CD8-positive, alpha-beta memory T cell (primary cell): ENCODE data around the gene KCNC1. TPM values are rescaled to one million over a fixed set of nuclear protein-coding genes. Genes with fewer than 3 reads are reported as not detected.

Source experiments
- CTCF ChIA-PET: fragments of 350-600 bp; sonication (Branson Sonifier 250); formaldehyde crosslinking; loops from one replicate; lab custom pipeline; 2021; ENCODE audit warnings: antibody characterized with exemption; lab: Charles Lee
- POLR2A ChIA-PET: fragments of 350-600 bp; sonication (Branson Sonifier 250); formaldehyde crosslinking; loops from one replicate; lab custom pipeline; 2021; ENCODE audit warnings: antibody characterized with exemption; lab: Charles Lee
- DNase-seq, 5 donors: peaks; one replicate each; pipeline versions ENCODE4 v3.0.0 to v3.0.0-alpha.2; 2020 to 2022; ENCODE audit warnings: mixed read lengths in 1 of 5
- H3K27ac ChIP-seq: one replicate; pipeline ENCODE4 v1.7.0; 2013; ENCODE audit warnings: low read depth, mild to moderate bottlenecking, low read length, moderate library complexity
- H3K27me3 ChIP-seq: 2 replicates; pipeline ENCODE4 v1.7.0; 2013; ENCODE audit warnings: low read length, mild to moderate bottlenecking; ENCODE audit not compliant: insufficient read depth, poor library complexity, severe bottlenecking
- H3K36me3 ChIP-seq: 2 replicates; pipeline ENCODE4 v1.7.0; 2013; ENCODE audit warnings: mild to moderate bottlenecking, low read length, moderate library complexity; ENCODE audit not compliant: insufficient read depth
- H3K4me1 ChIP-seq: 2 replicates; pipeline ENCODE4 v1.7.0; 2013; ENCODE audit warnings: mild to moderate bottlenecking, low read length, moderate library complexity; ENCODE audit not compliant: insufficient read depth
- H3K4me3 ChIP-seq: 2 replicates; pipeline ENCODE4 v1.7.0; 2013; ENCODE audit warnings: mild to moderate bottlenecking, low read length
- H3K9me3 ChIP-seq: 2 replicates; pipeline ENCODE4 v1.7.0; 2013; ENCODE audit warnings: mild to moderate bottlenecking, low read length
- H3K27ac Mint-ChIP-seq, 8 donors: one replicate each; pipeline ENCODE4 v1.8.0; 2020 to 2021; ENCODE audit warnings: mixed read lengths in 8 of 8, mild to moderate bottlenecking in 6 of 8, inconsistent platforms in 3 of 8, moderate library complexity in 3 of 8
- H3K27me3 Mint-ChIP-seq, 2 donors: one replicate each; pipeline ENCODE4 v1.8.0; 2020 to 2021; ENCODE audit warnings: mixed read lengths in 2 of 2, mild to moderate bottlenecking in 1 of 2, moderate library complexity in 1 of 2
- H3K36me3 Mint-ChIP-seq, 3 donors: one replicate each; pipeline ENCODE4 v1.8.0; 2020 to 2021; ENCODE audit warnings: mixed read lengths in 3 of 3, inconsistent platforms in 1 of 3, mild to moderate bottlenecking in 1 of 3
- H3K4me1 Mint-ChIP-seq, 3 donors: one replicate each; pipeline ENCODE4 v1.8.0; 2020 to 2021; ENCODE audit warnings: mixed read lengths in 3 of 3, inconsistent platforms in 1 of 3, mild to moderate bottlenecking in 1 of 3
- H3K4me3 Mint-ChIP-seq, 7 donors: one replicate each; pipeline ENCODE4 v1.8.0; 2020 to 2021; ENCODE audit warnings: mixed read lengths in 7 of 7, mild to moderate bottlenecking in 6 of 7, moderate library complexity in 4 of 7, inconsistent platforms in 2 of 7
- H3K9me3 Mint-ChIP-seq, 5 donors: one replicate each; pipeline ENCODE4 v1.8.0; 2020 to 2022; ENCODE audit warnings: mixed read lengths in 5 of 5, mild to moderate bottlenecking in 3 of 5, moderate library complexity in 2 of 5, inconsistent platforms in 1 of 5
- polyA plus RNA-seq: library from polyadenylated mRNA; unstranded; fragments of 300-500 nt; fragmentation: Illumina TruSeq; gene quantifications from one replicate; pipeline ENCODE4 v1.2.3, GENCODE V29; 2021
- total RNA-seq, 2 experiments: library from RNA; stranded (reverse); gene quantifications; one replicate each; pipeline ENCODE4 v1.2.3, GENCODE V29; 2021

Gene KCNC1
- total and polyA plus RNA-seq, 3 experiments from 2014 or later, result not detected

GRCh38 chr11:17812865-17813187 is 78.2 kb downstream of the KCNC1 start:
- DNase-seq, result no peak
- Mint-ChIP-seq H3K36me3 (peaks cover 0 to 14% (median 0%) of the 10 kb centered on the region in 3 donors), H3K4me1 (no peaks in the 10 kb centered on the region), H3K27me3 (no peaks in the 10 kb centered on the region), H3K27ac (no peak overlapping the region), H3K9me3 (no peaks in the 10 kb centered on the region), H3K4me3 (no peak overlapping the region)
- H3K4me1 ChIP-seq, result no peaks in the 10 kb centered on the region
- H3K36me3 ChIP-seq, result no peaks in the 10 kb centered on the region
- H3K9me3 ChIP-seq, result no peaks in the 10 kb centered on the region
- H3K27me3 ChIP-seq, result no peaks in the 10 kb centered on the region
- CTCF ChIA-PET, result no interaction called here
- H3K27ac ChIP-seq, result no peak overlapping the region
- POLR2A ChIA-PET, result no interaction called here
- H3K4me3 ChIP-seq, result no peak overlapping the region

DNA sequence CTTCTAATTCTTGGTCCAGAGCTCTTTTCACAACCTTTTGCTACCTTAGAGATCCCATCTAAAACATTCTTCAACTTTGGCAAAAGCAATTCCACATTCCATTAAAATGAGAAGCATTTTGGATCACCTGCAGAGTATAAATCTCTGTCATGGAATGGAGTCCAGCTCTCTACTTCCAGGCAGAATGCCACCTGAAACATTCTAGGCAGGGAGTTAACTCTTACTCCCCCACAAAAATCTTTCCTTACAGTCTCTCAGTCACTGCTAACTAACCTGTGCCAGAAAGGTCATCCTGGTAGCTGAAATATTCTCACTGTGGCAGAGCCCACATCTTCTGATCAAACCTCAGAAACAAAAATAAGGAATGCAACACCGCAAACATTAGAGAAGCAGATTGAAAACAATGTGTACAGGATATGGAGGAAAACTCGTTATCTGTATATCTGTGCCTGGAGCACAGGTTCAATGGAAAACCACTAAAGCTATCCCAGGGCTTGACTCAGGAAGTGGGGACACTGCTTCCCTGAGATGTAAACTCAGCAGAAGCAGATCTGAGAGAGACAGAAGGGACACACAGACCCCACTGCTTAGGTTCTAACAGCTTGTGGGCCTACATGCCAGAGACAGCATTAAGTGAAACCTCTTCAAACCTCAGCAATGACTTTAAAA is 78.9 kb downstream of the KCNC1 start:
- Histone ChIP-seq H3K36me3 (no peaks in the 10 kb centered on the region), H3K4me3 (no peak overlapping the region), H3K4me1 (no peaks in the 10 kb centered on the region), H3K9me3 (no peaks in the 10 kb centered on the region), H3K27ac (no peak overlapping the region), H3K27me3 (no peaks in the 10 kb centered on the region)
- ChIA-PET POLR2A (no interaction called here), CTCF (no interaction called here)
- no peaks in the 10 kb centered on the region for H3K27me3 Mint-ChIP-seq
- no peak for DNase-seq
- H3K27ac Mint-ChIP-seq, result peak overlapping the region in 1 of 8 donors; percentile 24
- no peaks in the 10 kb centered on the region for H3K9me3 Mint-ChIP-seq
- no peak overlapping the region for H3K4me3 Mint-ChIP-seq
- H3K4me1 Mint-ChIP-seq, result no peaks in the 10 kb centered on the region
- H3K36me3 Mint-ChIP-seq, result peaks cover 0 to 12% (median under 1%) of the 10 kb centered on the region in 3 donors

- Histone ChIP-seq H3K4me1 (no peaks in the 10 kb centered on the region), H3K36me3 (no peaks in the 10 kb centered on the region), H3K4me3 (no peak overlapping the region), H3K9me3 (no peaks in the 10 kb centered on the region), H3K27me3 (no peaks in the 10 kb centered on the region), H3K27ac (no peak overlapping the region)
- peak overlapping the region in 1 of 8 donors; percentile 39 for H3K27ac Mint-ChIP-seq
- no peak overlapping the region for H3K4me3 Mint-ChIP-seq
- H3K36me3 Mint-ChIP-seq, result peaks cover 0 to 12% (median 5%) of the 10 kb centered on the region in 3 donors
- ChIA-PET CTCF (no interaction called here), POLR2A (no interaction called here)
- H3K27me3 Mint-ChIP-seq, result no peaks in the 10 kb centered on the region
- no peaks in the 10 kb centered on the region for H3K9me3 Mint-ChIP-seq
- H3K4me1 Mint-ChIP-seq, result no peaks in the 10 kb centered on the region
- no peak for DNase-seq
Measured at GRCh38 chr11:17814546-17814945, 80.0 kb downstream of the KCNC1 start.

DNA sequence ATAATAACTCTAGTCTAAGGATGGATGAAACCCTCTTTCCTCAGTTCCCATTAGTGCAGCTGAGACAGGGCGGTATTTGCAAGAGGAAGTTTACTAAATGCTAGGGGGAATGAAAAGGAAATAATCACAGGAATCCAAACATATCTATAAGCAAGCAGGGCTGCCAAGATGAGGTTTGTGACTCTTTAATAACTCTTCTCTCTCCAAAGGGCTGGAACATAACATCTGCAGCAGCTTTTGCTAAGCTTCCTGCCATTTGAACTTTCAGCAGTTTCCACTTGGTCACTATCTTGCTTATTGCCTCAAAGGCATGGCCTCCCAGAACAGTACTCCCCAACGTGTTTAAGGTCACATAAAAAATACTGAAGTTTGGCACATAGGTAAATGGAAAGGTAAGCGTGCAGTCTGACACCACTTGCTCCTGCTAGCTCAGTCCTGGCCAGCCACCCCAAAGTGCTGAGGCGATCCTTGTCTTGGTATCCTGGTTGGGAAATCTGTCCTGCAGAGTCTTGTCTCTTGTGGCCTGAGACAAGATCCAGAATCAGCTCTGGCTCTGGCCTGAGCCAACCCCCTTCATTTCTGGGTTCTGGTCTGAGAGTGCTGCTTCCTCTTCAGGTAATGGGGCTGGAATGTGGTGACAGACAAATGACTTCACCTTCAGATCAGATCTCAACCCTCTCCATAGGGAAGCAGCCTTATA is 81.8 kb downstream of the KCNC1 start:
- CTCF ChIA-PET, result no interaction called here
- Histone ChIP-seq H3K9me3 (no peaks in the 10 kb centered on the region), H3K27ac (no peak overlapping the region), H3K36me3 (no peaks in the 10 kb centered on the region), H3K27me3 (no peaks in the 10 kb centered on the region), H3K4me1 (no peaks in the 10 kb centered on the region), H3K4me3 (no peak overlapping the region)
- Mint-ChIP-seq H3K4me3 (no peak overlapping the region), H3K9me3 (no peaks in the 10 kb centered on the region), H3K4me1 (no peaks in the 10 kb centered on the region), H3K36me3 (peaks cover 0 to 11% (median 5%) of the 10 kb centered on the region in 3 donors), H3K27me3 (no peaks in the 10 kb centered on the region), H3K27ac (no peak overlapping the region)
- no peak for DNase-seq
- POLR2A ChIA-PET, result no interaction called here

- Histone ChIP-seq H3K4me3 (no peak overlapping the region), H3K4me1 (no peaks in the 10 kb centered on the region), H3K27ac (no peak overlapping the region), H3K27me3 (no peaks in the 10 kb centered on the region), H3K9me3 (no peaks in the 10 kb centered on the region), H3K36me3 (no peaks in the 10 kb centered on the region)
- POLR2A ChIA-PET, result no interaction called here
- no peak for DNase-seq
- H3K36me3 Mint-ChIP-seq, result peaks cover 1 to 11% (median 8%) of the 10 kb centered on the region in 3 donors
- no peak overlapping the region for H3K4me3 Mint-ChIP-seq
- no peaks in the 10 kb centered on the region for H3K4me1 Mint-ChIP-seq
- peak overlapping the region in 1 of 8 donors; percentile 74 for H3K27ac Mint-ChIP-seq
- CTCF ChIA-PET, result no interaction called here
- H3K9me3 Mint-ChIP-seq, result no peaks in the 10 kb centered on the region
- no peaks in the 10 kb centered on the region for H3K27me3 Mint-ChIP-seq
Measured at GRCh38 chr11:17821648-17822400, 87.2 kb downstream of the KCNC1 start.

GRCh38 chr11:17822401-17822781 is 87.8 kb downstream of the KCNC1 start:
- H3K27me3 ChIP-seq, result no peaks in the 10 kb centered on the region
- H3K4me1 ChIP-seq, result no peaks in the 10 kb centered on the region
- H3K36me3 Mint-ChIP-seq, result peaks cover 1 to 15% (median 8%) of the 10 kb centered on the region in 3 donors
- CTCF ChIA-PET, result no interaction called here
- H3K27me3 Mint-ChIP-seq, result no peaks in the 10 kb centered on the region
- H3K9me3 Mint-ChIP-seq, result no peaks in the 10 kb centered on the region
- H3K4me3 Mint-ChIP-seq, result no peak overlapping the region
- no peaks in the 10 kb centered on the region for H3K36me3 ChIP-seq
- no peaks in the 10 kb centered on the region for H3K4me1 Mint-ChIP-seq
- H3K27ac ChIP-seq, result no peak overlapping the region
- no peaks in the 10 kb centered on the region for H3K9me3 ChIP-seq
- DNase-seq, result no peak
- H3K27ac Mint-ChIP-seq, result no peak overlapping the region
- POLR2A ChIA-PET, result no interaction called here
- no peak overlapping the region for H3K4me3 ChIP-seq

DNA sequence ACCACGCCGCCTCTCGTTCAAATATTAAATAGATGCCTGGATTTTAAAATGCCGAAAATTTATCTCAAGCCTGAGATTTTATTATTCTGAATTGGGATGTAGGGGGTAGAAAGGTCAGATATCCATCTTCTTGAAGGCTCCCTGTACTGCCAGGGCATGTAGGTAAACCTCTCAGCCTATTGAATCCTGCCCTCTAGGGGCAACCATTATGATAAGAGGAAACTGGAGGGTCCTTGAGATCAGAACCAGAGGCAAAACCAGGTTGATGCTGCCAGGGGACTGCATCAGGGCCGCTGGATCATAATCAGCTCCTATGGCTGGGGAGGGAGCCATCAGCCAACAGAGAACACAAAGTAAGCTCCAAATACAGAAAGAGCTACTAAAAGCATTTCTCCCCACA is 92.4 kb downstream of the KCNC1 start:
- no peaks in the 10 kb centered on the region for H3K36me3 ChIP-seq
- DNase-seq, result no peak
- no peak overlapping the region for H3K27ac ChIP-seq
- no peaks in the 10 kb centered on the region for H3K4me1 ChIP-seq
- H3K9me3 ChIP-seq, result no peaks in the 10 kb centered on the region
- H3K4me3 ChIP-seq, result no peak overlapping the region
- no peak overlapping the region for H3K27ac Mint-ChIP-seq
- no peaks in the 10 kb centered on the region for H3K27me3 ChIP-seq
- ChIA-PET CTCF (interaction anchor here (1.2 kb wide), 1 partner anchor 14 kb away, joined by 3 read pairs; no protein-coding TSS in a partner anchor), POLR2A (no interaction called here)
- no peaks in the 10 kb centered on the region for H3K9me3 Mint-ChIP-seq
- peaks cover 0 to 4% (median 0%) of the 10 kb centered on the region in 3 donors for H3K4me1 Mint-ChIP-seq
- peaks cover 10 to 25% (median 10%) of the 10 kb centered on the region in 3 donors for H3K36me3 Mint-ChIP-seq
- peaks cover 0 to 1% of the 10 kb centered on the region in 2 donors for H3K27me3 Mint-ChIP-seq
- H3K4me3 Mint-ChIP-seq, result no peak overlapping the region

DNA sequence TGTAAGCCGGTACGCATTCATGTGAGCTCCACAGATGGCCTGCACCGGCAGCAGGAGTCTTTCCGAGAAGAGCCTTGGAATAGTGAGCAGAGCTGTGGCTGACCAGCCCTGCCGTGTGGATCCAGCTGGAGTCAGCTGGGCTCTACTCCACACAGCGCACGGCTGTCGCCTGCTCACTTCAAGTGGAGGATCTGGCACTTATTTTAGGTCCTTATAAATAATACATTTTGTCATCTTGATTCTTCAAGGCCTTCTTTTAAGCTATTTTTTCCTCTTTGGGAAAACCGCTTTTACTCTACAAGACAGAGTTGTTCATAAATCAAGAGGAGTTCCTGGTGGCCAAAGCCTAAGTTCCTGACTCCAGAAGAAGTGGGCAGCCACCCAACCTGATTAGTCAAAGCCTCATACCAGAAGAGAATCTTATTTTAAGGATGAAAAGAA is 93.8 kb downstream of the KCNC1 start:
- H3K27me3 Mint-ChIP-seq, result peaks cover 0 to 1% of the 10 kb centered on the region in 2 donors
- peaks cover 0 to 4% (median 2%) of the 10 kb centered on the region in 3 donors for H3K4me1 Mint-ChIP-seq
- Histone ChIP-seq H3K36me3 (no peaks in the 10 kb centered on the region), H3K9me3 (no peaks in the 10 kb centered on the region), H3K4me1 (no peaks in the 10 kb centered on the region), H3K27me3 (no peaks in the 10 kb centered on the region), H3K27ac (no peak overlapping the region), H3K4me3 (no peak overlapping the region)
- POLR2A ChIA-PET, result no interaction called here
- DNase-seq, result no peak
- peak overlapping the region in 1 of 8 donors; percentile 55 for H3K27ac Mint-ChIP-seq
- H3K36me3 Mint-ChIP-seq, result peaks cover 10 to 31% (median 15%) of the 10 kb centered on the region in 3 donors
- no peaks in the 10 kb centered on the region for H3K9me3 Mint-ChIP-seq
- no peak overlapping the region for H3K4me3 Mint-ChIP-seq
- CTCF ChIA-PET, result no interaction called here
